OCI-LY1 (cell line): ENCODE data around the gene IFNE.
"Not testable (repeated sequence)": the region's sequence is repeated elsewhere in the genome, so short reads cannot be mapped to it uniquely, and the experiment has no call there.

Source experiments
- CTCF ChIP-seq: fragments of 200-600 bp; sonication (generic), shearing (Covaris generic); IDR thresholded peaks from 2 replicates; pipeline ENCODE4 v1.5.1; 2017; ENCODE audit warnings: mild to moderate bottlenecking, antibody characterized with exemption, low read length, moderate library complexity, mixed read lengths
- EZH2 ChIP-seq: fragments of 200-600 bp; sonication (generic), shearing (Covaris generic); IDR thresholded peaks from 2 replicates; pipeline ENCODE4 v1.8.0; 2017; ENCODE audit warnings: borderline replicate concordance, mixed run types, mild to moderate bottlenecking, antibody characterized with exemption, low read length, moderate library complexity, mixed read lengths

GRCh38 chr9:21435015-21435383 lies 47.1 kb downstream of the IFNE start:
- TF ChIP-seq CTCF, EZH2: not testable (repeated sequence)
